Activated T-cell treated with anti-CD3 and anti-CD28 coated beads, Interleukin-2, amount 50 U/mL, for 48 hours (primary cell): ENCODE results near the gene USP34.

Experiments
- DNase-seq, 2 experiments: peaks; one replicate each; pipeline ENCODE4 v3.0.0-alpha.2; 2020

USP34 gene

GRCh38 chr2:61141151-61141550, 329.7 kb downstream of the USP34 start:
- DNase-seq, result no peak

GRCh38 chr2:61138859-61139258, 332.0 kb downstream of the USP34 start:
- no peak for DNase-seq
